ENCODE data around the gene PDZD4.

The PDZD4 gene

DNA sequence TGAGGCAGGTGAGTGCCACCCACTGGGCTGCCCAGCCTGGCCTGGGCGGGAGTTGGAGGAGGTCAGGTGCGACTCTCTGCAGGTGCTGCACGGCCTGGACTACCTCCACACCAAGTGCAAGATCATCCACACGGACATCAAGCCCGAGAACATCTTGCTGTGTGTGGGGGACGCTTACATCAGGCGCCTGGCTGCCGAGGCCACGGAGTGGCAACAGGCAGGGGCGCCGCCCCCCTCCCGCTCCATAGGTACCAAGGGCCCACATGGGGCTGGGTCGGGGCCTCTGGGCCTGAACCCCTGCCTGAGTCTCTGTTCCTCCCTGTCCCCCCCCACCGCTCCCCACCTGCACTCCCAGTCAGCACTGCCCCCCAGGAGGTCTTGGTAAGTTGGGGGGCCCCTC is 47.5 kb downstream of the PDZD4 start:
- no peak for DNase-seq

DNA sequence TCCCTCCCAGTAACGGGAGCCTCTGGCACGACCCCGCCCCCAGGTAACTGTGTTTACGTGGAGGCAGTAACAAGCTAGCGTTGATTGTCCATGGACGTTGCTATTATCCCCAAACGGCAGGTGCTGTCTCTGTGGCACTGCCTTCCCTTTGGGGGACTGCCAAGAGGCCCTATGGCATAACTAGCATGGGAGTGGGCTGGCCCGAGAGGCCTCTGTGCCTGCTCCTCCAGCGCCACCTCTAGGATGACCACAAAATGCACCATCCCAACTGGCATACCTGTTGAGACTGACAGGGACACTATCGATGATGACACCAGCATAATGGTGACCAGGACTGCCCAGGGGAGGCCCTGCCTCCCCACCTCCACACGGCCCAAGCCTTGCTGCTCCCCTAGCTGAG is 48.0 kb downstream of the PDZD4 start:
- DNase-seq = peak; percentile 15 to 80 (median 46)

DNA sequence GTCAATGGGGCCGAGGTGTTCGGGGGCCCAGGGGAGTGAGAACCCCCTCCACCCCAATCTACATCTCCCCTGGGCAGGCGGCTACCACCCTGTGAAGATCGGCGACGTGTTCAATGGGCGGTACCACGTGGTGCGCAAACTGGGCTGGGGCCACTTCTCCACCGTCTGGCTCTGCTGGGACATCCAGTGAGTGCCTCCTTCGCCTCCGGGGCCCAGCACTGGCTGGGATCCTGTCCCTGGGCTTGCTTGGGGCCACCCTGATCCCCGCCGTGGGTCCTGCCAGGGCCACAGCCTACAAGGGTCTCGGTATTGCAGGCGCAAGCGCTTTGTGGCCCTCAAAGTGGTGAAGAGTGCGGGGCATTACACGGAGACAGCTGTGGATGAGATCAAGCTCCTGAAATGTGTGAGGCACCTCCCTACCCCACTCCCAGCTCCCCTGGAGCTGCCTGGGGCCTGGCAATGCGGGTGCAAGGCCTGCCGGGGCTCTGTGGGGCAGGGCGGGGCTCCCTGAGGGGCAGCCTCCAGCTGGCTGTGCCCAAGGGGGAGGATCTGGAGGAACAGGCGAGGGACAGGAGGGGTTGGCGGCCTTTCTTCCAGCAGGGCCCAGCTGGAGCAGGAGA is 48.8 kb downstream of the PDZD4 start:
- no peak for DNase-seq

DNA sequence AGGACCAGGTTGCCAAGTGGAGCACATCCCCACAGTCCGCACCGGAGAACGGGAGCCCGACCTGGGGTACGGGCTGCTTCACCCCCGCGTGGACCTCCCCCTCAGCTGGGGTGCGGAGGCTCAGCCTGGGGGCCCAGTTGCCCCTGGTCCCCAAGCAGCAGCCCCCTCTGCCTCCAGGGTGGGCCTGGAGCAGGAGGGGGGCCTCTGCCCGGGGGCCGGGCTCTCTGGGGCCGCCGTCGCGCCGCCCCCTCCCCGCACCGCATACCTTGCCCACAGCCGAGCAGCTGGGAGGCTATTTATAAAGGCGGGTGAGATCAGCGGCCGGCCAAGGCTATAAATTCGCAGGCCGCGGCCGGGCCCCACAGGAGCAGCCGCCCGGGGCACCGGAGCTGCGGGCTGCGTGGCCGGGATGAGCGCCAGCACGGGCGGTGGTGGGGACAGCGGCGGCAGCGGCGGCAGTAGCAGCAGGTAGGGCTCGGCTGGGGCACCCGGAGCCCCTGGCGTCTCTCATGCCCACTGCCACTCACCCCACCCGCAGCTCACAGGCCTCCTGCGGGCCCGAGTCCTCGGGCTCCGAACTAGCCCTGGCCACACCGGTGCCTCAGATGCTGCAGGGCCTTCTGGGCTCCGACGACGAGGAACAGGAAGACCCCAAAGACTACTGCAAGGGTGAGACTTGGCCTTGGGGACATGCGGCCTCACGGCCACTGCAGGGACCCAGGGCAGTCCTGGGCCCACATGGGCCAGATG is 49.5 kb downstream of the PDZD4 start, which contains the start of gene SRPK3:
Gene SRPK3, plus strand, starts transcription at position 364 of the 750 bp plus-strand sequence. Its CDS starts 46 bp downstream, at position 410.
- DNase-seq = peak in 2 of 3 experiments; percentile 25 to 35

DNA sequence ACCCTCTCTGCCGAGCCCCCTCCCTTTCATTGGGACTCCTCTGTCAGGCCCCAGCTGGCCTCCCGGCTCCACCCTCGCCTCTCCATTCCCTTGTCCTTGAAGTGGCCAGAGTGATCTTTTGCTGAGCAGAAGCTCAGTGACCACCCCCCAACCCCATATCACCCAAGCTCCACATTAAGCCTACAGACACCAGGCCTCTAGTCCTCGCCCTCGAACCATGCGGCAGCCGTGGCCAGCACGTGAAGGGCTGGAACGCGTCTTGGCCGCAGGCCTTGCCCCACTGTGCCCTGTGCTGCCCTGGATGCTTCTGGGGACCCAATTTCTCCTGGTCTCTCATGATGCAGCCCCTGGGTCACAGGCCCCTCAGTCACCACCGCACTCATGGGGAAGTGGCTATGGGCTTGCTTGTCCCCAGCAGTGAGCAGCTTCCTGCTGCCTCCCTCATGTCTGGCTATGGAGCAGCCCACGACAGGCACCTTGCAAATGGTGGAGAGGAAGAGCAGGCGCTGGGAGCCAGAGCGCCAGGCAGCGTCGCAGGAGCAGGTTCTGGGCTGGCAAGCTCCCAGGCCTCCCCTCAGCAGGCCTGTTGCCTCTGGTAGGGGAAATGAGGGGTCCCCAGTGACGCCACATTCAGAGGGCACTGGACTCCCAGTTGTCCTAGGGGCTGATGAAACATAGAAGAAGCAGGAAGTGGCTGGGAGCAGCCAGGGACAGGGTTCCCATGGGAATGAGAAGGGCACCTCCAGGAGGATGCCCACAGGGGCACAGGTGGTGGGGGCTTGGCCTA is 50.3 kb downstream of the PDZD4 start:
- DNase-seq = peak in 1 of 3 experiments; percentile 41

DNA sequence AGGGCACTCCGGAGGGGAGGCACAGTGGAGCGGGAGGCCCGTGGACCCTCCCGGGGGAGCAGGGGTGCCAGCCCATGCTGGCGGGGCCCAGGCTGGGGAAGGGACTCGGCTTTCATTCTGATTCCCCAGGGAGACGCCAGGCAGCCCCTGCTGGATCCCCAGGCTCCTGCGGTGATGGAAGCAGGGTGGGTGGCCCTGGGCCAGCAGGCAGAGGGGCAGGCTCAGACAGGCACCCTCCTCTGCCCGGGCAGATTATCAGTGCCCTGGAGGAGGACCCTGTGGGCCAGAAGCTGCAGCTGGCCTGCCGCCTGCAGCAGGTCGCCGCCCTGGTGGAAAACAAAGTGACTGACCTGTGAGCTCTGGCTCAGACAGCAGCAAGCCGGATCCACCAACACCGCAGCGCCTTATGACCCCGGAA is 51.7 kb downstream of the PDZD4 start:
- no peak for DNase-seq

DNA sequence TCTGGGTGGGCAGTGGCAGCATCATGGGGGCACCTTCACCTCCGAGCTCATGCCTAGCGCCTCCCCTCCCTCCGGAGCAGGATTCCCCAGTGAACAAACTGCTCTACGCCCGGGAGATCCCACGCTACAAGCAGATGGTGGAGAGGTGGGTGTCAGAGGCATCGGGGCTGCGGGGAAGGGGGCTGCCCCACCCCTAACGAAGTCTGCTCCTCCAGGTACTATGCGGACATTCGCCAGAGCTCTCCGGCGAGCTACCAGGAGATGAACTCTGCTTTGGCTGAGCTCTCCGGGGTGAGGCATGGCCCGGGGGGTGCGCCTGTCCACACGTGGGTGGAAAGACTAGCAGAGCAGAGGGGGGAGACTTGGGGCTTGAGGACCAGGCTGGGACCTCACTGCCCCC is 52.2 kb downstream of the PDZD4 start:
- DNase-seq = no peak

DNA sequence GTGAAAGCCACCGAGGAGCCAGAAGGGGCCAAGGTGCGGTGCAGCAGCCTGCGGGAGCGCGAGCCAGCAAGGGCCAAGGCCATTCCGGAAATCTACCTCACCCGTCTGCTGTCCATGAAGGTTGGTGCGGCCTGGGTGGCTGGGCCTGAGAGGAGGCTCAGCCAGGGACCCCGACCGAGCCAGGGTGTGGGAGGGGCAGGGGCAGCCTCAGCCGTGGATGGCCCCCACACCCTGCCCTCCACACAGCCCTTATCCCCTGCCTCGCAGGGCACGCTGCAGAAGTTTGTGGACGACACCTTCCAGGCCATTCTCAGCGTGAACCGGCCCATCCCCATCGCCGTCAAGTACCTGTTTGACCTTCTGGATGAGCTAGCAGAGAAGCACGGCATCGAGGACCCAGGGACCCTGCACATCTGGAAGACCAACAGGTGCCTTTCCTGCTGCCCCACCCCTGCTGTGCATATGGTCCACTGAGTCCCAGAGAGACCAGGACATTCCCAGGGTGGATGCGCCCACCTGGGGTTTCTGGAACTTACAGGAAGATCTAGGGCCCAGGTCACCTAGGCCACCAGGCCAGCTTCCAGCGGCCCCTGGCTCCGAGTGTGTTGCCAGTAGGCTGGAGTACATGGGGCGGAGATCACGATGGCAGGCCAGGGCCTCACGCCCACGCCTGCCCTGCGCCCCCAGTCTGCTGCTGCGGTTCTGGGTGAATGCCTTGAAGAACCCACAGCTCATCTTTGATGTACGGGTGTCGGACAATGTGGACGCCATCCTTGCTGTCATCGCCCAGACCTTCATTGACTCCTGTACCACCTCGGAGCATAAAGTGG is 52.9 kb downstream of the PDZD4 start:
- DNase-seq = no peak

DNA sequence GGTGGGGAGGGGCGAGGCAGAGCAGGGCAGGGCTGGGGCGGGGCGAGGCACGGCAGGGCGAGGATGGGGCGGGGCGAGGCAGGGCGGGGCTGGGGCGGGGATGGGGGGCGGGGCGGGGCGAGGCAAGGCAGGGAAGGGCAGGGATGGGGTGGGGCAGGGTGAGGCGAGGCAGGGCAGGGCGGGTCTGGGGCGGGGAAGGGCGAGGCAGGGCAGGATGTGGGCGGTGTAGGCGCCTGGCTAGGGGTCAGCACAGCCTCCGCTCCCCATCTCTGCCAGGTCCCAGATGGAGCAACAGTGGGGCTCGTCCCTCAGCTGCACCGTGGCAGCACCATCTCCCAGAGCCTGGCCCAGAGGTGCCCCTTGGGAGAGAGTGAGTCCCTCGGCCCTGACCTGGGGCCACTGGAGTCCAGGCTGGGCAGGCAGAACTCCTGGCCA is 53.7 kb downstream of the PDZD4 start:
- DNase-seq = no peak

DNA sequence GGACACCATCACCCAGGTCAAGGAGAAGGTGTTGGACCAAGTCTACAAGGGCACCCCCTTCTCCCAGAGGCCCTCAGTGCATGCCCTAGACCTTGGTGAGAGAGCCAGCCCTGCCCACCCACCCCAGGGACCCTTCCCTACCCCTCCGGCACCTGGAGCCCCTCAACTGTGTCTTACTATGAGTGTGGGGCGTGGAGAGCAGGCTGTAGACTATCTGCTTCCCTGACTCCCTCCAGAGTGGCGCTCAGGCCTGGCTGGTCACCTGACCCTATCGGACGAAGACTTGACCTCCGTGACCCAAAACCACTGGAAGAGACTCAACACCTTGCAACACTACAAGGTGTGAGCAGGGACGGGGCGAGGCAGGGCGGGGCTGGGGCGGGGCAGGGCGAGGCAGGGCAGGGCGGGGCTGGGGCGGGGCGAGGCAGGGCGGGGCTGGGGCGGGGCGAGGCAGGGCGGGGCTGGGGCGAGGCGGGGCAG is 54.2 kb downstream of the PDZD4 start:
- DNase-seq = no peak

DNA sequence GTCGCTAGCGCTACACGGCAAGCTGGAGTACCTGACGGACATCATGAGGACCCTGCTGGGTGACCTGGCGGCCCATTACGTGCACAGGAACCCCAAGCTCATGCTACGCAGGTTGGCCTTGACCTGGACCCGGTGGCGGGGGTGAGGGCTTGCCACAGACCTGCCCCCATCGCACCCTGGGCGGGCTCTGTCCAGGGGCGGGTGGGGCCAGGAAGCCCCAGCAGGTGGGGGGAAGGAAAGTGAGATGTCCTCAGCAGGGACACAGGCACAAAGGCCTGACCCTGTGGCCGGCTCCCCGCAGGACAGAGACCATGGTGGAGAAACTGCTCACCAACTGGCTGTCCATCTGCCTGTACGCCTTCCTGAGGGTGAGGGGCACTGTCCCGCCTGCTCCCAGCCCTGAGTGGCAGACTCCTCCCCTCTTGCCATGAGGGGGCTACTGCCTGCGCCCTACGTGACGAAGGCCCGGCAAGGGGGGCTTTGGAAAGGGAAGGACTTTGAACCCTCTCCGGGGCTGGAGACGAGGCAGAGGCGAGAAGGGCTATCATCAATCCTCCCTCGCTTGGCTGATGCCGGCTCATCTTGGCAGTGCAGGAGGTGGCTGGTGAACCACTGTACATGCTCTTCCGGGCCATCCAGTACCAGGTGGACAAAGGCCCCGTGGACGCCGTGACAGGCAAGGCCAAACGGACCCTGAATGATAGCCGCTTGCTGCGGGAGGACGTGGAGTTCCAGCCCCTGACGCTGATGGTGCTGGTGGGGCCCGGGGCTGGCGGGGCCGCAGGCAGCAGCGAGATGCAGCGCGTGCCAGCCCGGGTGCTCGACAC is 54.8 kb downstream of the PDZD4 start:
- no peak for DNase-seq

DNA sequence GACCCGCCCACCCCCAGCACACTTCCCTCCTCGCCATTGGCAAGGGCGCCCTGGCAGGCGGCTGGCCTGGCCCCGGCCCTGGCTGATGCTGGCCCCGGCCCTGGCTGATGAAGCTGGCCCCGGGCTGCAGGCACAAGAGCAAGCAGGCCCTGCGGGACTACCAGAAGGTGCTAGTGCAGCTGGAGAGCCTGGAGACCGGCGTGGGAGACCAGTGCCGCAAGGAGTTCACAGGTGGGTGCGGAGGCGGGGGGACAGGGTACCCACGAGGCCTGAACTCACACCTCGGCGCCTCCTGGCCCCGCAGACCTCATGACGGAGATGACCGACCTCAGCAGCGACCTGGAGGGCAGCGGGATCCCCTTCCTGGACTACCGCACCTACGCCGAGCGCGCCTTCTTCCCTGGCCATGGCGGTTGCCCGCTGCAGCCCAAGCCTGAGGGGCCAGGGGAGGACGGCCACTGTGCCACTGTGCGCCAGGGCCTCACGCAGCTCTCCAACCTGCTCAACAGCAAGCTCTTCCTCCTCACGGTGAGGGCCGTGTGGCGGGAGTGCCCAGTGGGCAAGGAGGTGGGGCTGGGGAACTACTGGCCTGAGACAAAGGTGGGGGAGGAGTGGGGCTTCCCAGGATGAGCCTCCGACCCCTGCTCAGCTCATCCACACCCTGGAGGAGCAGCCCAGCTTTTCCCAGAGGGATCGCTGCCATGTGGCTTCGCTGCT is 55.6 kb downstream of the PDZD4 start:
- no peak for DNase-seq

DNA sequence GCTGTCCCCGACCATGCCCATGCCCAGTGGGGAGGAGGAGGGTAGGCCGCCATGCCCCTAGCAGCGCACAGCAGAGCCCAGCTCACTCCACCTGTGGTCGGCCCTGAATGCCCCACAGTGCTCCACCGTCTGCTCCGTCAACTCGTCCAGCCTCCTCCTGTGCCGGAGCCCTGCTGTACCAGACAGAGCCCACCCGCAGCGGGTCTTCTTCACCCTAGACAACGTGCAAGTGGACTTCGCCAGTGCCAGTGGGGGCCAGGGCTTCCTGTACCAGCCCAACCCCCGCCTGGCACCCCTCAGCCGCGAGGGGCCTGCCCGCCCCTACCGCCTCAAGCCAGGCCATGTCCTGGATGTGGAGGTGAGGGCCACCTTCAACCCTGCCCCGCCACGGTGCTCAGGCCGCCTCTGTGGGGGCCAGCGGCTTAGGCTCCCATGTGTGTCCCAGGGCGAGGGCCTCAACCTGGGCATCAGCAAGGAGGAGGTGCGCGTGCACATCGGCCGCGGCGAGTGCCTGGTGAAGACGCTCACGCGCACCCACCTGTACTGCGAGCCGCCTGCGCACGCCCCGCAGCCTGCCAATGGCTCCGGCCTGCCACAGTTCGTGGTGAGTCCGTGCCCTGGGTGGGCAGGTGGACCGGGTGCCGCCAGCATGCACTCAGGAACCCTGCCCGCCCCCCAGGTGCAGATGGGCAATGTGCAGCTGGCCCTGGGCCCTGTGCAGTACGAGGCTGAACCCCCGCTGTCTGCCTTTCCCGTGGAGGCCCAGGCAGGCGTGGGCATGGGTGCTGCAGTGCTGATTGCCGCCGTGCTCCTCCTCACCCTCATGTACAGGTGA is 56.4 kb downstream of the PDZD4 start:
- DNase-seq = no peak

DNA sequence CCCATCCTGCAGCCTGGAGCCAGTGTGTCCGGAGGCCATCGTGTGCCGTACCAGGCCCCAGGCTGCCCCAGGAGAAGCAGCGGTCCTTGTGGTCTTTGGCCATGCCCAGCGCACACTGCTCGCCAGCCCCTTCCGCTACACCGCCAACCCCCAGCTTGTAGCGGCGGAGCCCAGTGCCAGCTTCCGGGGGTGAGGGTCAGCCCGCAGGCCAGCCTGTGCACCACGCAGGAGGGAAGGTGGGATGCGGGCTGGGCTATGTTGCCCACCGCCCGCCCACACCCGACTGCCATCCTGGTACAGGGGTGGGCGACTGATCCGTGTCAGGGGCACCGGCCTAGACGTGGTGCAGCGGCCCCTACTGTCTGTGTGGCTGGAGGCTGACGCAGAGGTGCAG is 57.1 kb downstream of the PDZD4 start:
- no peak for DNase-seq

DNA sequence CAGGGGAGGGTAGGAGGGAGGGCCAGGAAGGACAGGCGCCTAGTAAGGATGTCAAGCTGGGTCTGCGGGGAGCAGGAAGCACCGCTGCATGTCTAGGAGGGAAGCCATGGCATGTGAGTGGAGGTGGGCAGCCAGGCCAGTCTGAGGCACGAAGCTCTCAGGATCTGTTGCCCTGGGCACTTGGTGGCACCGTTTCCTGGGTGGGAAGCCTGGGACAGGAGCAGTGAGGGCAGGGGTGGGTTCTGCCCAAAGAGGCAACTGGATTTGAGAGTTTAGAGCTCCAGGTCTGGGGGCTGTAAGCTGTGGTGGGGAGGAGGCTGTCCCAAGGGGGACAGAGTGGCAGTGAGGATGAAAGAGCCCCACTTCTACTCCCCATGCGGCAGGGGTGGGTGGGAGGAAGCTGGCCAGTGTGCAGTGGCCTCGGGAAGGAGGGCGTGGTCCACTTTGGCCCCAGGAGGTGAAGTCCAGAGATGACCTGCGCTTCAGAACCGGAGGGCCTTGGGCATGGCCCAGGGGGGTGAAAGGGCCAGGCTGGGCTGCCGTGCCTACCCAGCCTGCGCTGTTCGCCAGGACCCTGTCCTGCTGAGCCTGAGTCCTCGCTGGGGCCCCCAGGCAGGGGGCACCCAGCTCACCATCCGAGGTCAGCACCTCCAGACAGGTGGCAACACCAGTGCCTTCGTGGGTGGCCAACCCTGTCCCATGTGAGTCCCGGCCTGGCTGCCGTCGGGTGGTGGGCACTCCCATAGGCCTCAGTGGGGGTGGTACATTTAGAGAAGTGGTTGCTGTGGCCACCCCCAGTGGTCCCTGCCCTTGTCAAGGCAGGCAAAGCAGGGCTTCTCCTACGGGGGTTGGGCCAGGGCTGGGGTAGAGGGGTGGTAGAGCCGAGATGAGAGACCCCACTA is 57.8 kb downstream of the PDZD4 start:
- DNase-seq = no peak

DNA sequence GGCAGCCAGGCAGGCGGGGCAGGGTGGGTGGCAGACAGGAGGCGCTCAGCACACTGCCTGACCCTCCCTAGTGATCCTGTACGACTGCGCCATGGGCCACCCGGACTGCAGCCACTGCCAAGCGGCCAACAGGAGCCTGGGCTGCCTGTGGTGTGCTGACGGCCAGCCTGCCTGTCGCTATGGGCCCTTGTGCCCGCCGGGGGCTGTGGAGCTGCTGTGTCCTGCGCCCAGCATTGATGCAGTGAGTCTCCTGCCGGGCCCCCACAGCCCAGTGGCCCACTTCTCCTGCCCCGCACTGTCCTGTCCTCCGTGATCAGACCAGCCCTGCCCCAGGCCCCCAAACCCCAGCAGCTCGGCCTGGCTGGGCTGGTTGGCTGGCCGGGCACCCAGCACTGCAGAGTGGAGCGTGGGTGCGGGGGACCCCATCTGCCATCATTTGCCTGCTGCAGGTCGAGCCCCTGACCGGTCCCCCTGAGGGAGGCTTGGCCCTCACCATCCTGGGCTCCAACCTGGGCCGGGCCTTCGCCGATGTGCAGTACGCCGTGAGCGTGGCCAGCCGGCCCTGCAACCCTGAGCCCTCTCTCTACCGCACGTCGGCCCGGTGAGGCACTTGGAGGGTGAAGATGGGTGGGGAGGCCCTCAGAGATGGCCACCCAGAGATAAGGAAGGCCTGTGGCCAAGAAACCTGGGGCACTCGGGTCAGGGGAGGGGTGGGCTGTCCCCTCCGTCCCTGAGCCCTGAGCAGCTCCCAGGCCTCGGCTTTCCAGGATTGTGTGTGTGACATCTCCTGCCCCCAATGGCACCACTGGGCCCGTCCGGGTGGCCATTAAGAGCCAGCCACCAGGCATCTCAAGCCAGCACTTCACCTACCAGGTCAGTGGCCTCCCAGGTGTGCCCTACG is 58.7 kb downstream of the PDZD4 start:
- DNase-seq = no peak

DNA sequence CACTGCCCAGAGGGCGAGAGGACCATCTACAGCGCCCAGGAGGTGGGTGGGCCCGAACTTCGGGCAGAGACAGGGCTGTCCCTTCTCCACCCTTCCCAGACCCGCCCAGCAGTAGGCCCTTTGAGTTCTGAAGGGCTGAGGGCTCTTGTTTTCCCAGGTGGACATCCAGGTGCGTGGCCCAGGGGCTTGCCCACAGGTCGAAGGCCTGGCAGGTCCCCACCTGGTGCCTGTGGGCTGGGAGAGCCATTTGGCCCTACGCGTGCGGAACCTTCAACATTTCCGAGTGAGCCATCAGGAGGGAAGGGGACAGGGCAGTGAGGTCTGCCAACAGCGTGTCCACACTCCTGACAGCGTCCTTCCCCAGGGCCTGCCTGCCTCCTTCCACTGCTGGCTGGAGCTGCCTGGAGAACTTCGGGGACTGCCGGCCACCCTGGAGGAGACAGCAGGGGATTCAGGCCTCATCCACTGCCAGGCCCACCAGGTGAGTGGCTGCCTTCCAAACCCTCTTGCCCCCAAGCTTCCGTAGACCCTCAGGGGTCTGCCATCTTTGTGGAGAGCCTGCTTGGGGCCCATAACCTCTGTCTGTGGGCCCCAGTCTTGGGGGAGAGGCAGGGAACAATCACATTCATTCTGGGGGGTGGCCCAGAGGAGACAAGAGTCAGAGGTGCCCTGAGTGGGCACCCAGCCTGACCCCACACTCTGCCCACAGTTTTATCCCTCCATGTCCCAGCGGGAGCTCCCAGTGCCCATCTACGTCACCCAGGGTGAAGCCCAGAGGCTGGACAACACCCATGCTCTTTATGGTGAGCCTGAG is 59.5 kb downstream of the PDZD4 start:
- no peak for DNase-seq

All from NCI-H1417 (cell line).